Kidney epithelial cell (primary cell): ENCODE data around the gene CDH13. TPM values are rescaled to one million over a fixed set of nuclear protein-coding genes. Genes with fewer than 3 reads are reported as not detected.

Source experiments
- DNase-seq: peaks from one replicate; pipeline ENCODE4 v3.0.0-alpha.2; 2010; ENCODE audit warnings: low read depth
- H3K27me3 ChIP-seq: 2 replicates; pipeline ENCODE4 v1.6.0; 2011; ENCODE audit warnings: low read length; ENCODE audit not compliant: control insufficient read depth, insufficient read depth
- H3K36me3 ChIP-seq: 2 replicates; pipeline ENCODE4 v1.5.1; 2011; ENCODE audit warnings: low read length; ENCODE audit not compliant: control insufficient read depth, insufficient read depth
- H3K4me3 ChIP-seq: 2 replicates; pipeline ENCODE4 v1.5.1; 2011; ENCODE audit warnings: low read depth, mild to moderate bottlenecking, control low read depth, low read length
- total RNA-seq: library from RNA; depleted of rRNA; stranded (reverse); fragments of >200 nt; gene quantifications from 2 replicates; pipeline ENCODE4 v1.2.3, GENCODE V29; 2015
- TF ChIP-seq, protein P1 (sequence below): IDR thresholded peaks from 2 replicates; pipeline ENCODE4 v1.5.1; 2011; ENCODE audit warnings: mild to moderate bottlenecking, moderate library complexity, low read length, control low read depth, inconsistent platforms; ENCODE audit not compliant: insufficient read depth, poor library complexity, severe bottlenecking

CDH13 gene
- total RNA-seq, 1 donor from 2014 or later = 32.8 TPM

DNA sequence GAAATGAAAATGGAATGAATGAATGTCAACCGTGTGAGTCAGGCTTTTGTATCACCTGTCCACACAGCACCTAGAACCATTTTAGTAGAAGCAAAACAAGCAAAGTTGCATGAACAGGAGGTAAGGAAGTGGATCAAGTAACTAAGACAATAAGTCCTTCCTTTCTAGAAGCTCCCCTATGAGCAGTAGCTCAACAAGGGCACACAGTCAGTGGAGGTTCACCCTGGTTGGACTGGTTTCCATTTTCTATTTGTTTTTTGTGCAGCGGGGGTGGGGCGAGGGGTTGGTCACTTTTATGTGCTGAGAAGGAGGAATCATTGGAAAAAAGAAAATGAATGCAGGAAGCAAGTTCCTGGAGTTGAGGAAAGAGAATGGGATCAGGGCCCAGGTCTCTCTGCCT is 1177.0 kb downstream of the CDH13 start:
- no peak for DNase-seq
- TF ChIP-seq, protein P1, sequence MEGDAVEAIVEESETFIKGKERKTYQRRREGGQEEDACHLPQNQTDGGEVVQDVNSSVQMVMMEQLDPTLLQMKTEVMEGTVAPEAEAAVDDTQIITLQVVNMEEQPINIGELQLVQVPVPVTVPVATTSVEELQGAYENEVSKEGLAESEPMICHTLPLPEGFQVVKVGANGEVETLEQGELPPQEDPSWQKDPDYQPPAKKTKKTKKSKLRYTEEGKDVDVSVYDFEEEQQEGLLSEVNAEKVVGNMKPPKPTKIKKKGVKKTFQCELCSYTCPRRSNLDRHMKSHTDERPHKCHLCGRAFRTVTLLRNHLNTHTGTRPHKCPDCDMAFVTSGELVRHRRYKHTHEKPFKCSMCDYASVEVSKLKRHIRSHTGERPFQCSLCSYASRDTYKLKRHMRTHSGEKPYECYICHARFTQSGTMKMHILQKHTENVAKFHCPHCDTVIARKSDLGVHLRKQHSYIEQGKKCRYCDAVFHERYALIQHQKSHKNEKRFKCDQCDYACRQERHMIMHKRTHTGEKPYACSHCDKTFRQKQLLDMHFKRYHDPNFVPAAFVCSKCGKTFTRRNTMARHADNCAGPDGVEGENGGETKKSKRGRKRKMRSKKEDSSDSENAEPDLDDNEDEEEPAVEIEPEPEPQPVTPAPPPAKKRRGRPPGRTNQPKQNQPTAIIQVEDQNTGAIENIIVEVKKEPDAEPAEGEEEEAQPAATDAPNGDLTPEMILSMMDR = no peak
- Histone ChIP-seq H3K4me3 (no peak overlapping the region), H3K27me3 (no peaks in the 10 kb centered on the region), H3K36me3 (no peaks in the 10 kb centered on the region)

DNA sequence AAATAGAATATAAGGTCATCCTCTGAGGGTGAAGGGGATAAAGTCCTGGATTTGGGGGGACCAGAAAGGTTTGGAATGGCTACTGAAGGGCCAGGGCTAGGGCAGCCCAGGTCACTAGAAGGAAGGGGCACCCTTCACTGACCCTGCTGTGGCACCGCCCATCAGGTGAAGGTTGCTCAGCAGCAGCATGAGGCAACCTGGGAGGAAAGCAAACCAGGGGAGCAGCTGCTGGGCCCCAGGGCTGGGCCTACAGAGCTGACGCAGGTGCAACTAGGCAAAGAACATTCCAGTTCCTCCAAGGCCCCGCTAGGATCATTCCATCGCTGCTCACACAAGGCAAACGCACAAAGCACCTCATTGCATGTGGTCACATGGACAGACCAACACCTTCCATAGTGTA is 1177.6 kb downstream of the CDH13 start:
- H3K36me3 ChIP-seq = no peaks in the 10 kb centered on the region
- H3K4me3 ChIP-seq = no peak overlapping the region
- no peak for DNase-seq
- TF ChIP-seq, protein P1 = no peak
- H3K27me3 ChIP-seq = no peaks in the 10 kb centered on the region

DNA sequence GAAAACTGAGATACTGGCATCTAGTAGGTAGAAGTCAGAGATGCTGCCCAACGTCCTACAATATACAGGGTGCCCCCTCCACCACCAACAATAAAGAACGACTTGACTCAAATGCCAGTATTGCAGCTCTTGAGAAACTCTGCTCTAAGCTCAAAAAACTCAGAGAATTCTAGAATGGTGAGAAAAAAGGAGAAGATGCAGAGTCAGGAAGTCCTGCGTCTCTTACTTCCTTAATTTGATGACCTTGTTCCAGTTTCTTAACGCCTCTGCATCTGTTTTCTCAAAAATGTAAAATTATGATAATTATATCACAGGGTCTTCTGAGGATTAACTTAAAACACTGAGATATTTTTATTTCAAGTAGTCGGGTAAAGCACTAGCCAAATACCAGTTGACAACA is 1179.3 kb downstream of the CDH13 start:
- TF ChIP-seq, protein P1 = no peak
- Histone ChIP-seq H3K27me3 (no peaks in the 10 kb centered on the region), H3K36me3 (no peaks in the 10 kb centered on the region), H3K4me3 (no peak overlapping the region)
- no peak for DNase-seq

DNA sequence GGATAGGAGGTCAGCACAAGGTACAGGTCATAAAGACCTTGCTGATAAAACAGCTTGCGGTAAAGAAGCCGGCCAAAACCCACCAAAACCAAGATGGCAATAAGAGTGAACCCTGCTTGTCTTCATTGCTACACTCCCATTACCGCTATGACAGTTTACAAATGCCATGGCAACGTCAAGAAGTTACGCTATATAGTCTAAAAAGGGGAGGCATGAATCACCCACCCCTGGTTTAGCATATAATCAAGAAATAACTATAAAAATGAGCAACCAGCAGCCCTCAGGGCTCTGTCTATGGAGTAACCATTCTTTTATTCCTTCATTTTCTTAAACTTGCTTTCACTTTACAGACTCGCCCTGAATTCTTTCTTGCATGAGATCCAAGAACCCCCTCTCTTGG is 1180.0 kb downstream of the CDH13 start:
- no peak for DNase-seq
- TF ChIP-seq, protein P1 = no peak
- H3K36me3 ChIP-seq = no peaks in the 10 kb centered on the region
- H3K27me3 ChIP-seq = no peaks in the 10 kb centered on the region
- H3K4me3 ChIP-seq = no peak overlapping the region

DNA sequence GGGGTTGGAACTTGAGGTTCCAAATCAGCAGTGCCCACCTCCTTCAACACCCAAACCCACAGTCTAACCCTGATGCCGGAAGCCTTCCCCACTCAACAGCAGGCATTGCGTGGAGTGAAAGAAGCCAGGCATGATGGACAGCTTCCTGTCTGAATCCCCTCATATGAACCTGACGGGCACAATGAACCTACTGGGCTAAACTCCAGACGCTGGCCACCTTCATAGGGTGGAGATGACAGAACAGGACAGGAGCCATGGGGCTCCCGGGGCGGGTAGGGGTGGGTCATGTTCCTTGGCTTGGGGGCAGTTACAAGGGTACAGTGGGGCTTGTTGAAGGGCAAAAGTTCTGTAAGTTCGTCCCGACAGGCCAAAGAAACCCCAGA is 1180.5 kb downstream of the CDH13 start:
- no peaks in the 10 kb centered on the region for H3K36me3 ChIP-seq
- TF ChIP-seq, protein P1 = no peak
- DNase-seq = no peak
- no peak overlapping the region for H3K4me3 ChIP-seq
- no peaks in the 10 kb centered on the region for H3K27me3 ChIP-seq

DNA sequence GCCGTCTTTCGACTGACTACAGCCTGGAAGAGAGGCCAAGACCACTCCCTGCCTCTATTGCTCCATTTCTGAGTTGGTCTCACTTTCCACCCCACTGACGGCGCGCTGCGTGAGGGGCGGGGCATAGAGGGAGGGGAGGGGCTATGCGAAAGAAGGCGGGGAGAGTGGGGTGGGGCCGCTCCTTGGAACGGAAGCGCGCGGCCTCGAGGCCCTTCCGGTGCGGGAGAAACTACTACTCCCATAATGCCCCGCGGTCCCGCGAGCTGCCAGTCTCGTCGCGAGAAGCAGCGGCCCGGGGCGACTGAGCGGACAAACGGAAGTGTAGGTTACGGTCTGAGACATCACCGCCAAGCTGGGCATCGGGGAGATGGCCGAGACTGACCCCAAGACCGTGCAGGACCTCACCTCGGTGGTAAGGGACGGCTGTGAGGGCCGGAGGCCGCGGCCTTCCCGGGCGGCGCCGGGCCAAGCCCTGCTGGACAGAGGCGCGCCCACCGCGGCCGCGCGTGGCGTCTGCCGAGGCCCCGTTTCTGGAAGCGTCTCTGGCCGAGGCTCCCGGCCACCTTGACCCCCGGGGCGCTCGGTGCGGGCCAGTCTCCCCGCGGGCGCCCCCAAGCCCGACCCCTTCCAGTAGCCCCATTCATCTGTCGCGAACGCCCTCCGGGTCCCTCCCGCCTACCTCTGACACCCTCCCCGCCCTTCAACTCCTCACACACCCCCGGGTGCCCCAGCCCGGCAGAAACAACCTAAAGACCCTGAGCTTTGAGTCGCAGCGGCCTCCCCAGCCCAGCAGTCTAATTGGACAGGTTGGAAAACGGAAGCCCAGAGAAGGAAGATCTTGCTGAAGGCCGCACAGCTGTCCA is 1181.2 kb downstream of the CDH13 start, which contains the start of gene HSBP1:
HSBP1 (plus strand) TSS at position 269 of the 863 bp plus-strand sequence; CDS start at position 368, 99 bp downstream.
- Histone ChIP-seq H3K36me3 (peaks cover 3% of the 10 kb centered on the region), H3K27me3 (no peaks in the 10 kb centered on the region), H3K4me3 (peak within 1 kb of the TSS; percentile 77)
- TF ChIP-seq, protein P1 = no peak
- DNase-seq = peak; percentile 53
